NCI-H1436 treated with DMSO at 0.1 percent for 48 hours (cell line): ENCODE data around the gene MS4A8.

Experiments used
- DNase-seq: peaks from one replicate; lab custom pipeline; 2025; lab: John Stamatoyannopoulos, UW

MS4A8 gene

DNA sequence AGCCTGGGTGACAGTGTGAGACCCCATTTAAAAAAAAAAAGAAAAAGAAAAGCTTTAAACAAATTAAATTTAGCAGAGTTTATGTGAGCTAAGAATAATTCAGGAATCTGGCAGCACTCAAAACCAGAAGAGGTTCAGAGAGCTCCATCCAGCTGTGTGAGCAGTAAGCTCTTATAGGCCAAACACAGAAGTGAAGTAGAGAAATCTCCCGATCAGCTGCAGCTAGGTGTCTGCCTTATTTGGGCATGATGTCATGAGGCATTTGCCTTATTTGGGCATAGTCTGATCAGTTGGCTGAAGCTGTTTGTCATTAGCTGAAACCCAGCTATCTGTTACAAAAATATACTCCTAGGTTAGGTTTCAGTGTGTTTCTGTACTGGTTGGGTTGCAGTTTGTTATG, 65.5 kb downstream of the MS4A8 start:
- DNase-seq = no peak

DNA sequence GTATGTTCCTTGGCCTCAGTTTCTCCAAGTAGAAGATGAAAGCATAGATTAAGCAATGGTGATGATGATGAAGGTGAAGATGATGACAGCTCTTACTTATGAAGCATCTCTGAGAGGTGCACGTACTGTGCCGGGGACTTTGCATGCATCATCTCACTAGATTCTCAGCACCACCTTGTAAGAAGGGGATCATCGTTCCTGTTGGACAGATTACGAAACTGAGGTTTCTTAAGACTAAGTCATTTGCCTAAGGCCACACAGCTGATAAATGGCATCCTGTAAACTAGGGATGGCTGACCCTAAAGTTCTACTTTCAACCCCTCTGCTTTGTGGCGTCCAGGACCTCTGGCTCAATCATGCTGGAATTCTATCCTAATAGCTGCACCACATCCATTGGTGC, 65.9 kb downstream of the MS4A8 start:
- DNase-seq = no peak
